ENCODE data around the gene SLC38A4. TPM values are rescaled to one million over a fixed set of nuclear protein-coding genes. Genes with fewer than 3 reads are reported as not detected.
"Not testable (repeated sequence)": the region's sequence is repeated elsewhere in the genome, so short reads cannot be mapped to it uniquely, and the experiment has no call there.

Gene SLC38A4
- polyA plus RNA-seq, 3 donors, result 18.2 to 29.6 (median 27.2) TPM

DNA sequence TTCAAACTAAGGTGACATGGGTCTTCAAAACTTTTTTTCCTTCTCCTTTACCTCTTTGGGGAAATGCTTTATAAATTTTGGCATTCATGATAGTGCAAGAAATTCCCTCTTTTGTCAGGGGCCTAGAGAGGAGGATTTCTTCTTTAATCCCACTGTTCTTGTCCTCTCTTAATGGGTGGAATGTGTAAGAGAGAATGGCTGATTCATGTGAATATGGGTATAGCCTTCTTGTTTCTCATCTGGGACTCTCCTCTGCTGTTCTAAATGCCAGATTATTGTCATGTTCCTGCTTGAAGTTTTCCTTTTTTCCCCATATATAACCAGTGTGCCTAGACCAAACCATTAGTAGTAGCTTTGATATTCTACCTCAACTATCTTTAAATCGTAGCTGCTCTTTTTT, 46.7 kb downstream of the SLC38A4 start:
- no peak for DNase-seq (ENCODE audit: low read depth in 3 of 3, low spot score in 2 of 3)

DNA sequence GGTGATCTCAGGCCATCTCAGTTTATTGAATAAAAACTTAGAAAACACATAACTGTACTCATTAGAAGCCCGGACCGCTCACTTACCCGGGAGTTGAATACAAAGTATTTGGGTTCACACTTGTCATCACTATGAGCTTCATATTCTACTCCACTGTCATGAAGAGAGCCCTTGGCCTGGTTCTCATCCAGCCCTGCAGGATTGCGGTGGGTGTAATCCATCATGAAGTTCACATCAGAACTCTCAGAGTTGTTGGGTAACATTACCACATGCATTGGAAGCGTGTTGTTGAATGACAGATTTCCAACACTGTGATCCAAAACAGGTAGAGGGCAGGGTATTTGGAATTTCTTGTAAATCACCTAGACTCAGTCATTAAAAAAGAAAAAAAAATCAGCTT, 47.4 kb downstream of the SLC38A4 start:
- no peak for DNase-seq (ENCODE audit: low read depth in 3 of 3, low spot score in 2 of 3)

DNA sequence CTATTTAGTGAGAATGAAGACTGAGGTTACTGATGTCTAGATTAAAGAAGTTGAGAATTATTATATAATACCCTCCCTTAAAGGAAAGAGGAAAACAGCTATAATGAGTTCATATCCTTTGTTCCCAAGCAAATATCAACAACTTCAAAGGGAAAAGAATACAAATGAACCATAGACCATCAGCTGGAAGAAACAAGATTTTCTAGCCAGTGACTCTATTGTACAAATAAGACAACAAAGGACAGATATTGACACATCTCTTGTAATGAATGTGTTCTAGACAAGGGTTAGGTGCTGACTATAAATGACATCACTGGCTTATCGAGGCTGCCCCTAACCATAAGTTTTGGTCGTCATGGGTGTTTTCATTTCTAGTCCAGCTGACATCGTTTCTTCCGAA, 48.2 kb downstream of the SLC38A4 start:
- DNase-seq (ENCODE audit: low read depth in 3 of 3, low spot score in 2 of 3), result no peak

DNA sequence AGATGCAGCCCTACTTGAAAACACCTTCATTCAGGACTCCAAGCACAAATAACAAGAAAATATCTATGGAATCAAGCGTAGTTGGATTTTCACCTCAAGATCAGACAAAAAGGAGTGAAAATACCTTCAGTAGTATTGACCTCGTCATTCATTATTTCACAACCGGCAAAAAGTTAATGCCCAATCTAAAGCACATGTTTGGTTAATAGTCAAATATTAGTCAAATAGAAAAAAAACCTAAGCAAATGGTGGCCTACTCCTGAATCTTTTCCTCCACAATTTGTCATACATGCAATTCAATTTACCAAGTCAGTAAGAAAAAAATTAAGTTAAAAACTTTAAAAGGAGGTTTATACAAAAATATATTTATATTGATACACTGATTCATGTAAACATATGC, 50.0 kb downstream of the SLC38A4 start:
- DNase-seq (ENCODE audit: low read depth in 3 of 3, low spot score in 2 of 3), result no peak

DNA sequence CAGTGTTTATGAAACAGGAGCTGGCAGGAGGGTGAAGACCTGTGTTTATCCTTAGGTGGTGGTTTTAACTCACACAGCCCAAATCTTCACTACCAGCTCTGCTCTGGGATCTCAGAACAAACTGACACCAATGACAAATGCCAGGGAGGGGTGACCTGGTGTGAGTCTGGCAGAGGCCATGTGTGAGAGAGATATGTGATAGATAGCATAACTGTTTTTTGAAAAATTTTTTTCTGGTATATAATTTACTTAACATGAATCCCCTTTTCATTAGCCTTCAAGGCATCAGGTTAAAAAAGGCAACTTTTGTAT, 51.5 kb downstream of the SLC38A4 start:
- no peak for DNase-seq (ENCODE audit: low read depth in 3 of 3, low spot score in 2 of 3)

- DNase-seq (ENCODE audit: low read depth in 3 of 3, low spot score in 2 of 3), result no peak
Observed at GRCh38 chr12:46773586-46774321, 52.0 kb downstream of the SLC38A4 start.

GRCh38 chr12:46771268-46771827, 54.4 kb downstream of the SLC38A4 start:
- no peak for DNase-seq (ENCODE audit: low read depth in 3 of 3, low spot score in 2 of 3)

- DNase-seq (ENCODE audit: low read depth in 3 of 3, low spot score in 2 of 3), result peak; percentile 8 to 30 (median 17)
Observed at GRCh38 chr12:46770501-46771183, 55.2 kb downstream of the SLC38A4 start.

DNA sequence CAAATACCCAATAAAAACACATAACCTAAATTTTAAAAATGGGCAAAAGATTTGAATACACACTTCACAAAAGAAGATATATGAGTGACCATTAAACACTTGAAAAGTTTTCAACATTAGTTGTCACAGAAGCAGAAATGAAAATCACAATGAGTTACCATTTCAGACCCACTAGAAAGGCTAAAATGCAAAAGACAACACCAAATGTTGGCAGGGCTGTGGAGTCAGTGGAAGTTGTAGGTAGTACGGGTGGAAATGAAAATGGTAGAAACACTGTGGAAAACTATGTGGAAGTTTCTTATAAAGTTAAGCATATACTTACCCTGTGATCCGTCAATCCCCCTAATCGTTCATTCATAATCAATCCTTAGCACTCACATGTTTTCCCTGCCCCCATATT, 61.8 kb downstream of the SLC38A4 start:
- DNase-seq (ENCODE audit: low read depth in 3 of 3, low spot score in 2 of 3), result no peak

DNA sequence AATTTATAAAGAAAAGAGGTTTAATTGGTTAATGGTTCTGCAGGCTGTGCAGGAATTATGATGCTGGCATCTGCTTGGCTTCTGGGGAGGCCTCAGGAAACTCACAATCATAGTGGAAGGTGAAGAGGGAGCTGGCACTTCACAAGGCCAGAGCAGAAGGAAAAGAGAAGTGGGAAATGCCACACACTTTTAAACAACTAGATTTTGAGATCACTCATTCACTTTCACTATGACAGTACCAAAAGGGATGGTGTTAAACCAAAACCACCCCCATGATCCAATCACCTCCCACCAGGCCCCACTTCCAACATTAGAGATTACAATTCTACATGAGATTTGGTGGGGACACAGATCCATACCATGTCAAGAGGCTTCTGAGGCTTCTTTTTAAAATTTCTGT, 62.6 kb downstream of the SLC38A4 start:
- no peak for DNase-seq (ENCODE audit: low read depth in 3 of 3, low spot score in 2 of 3)

GRCh38 chr12:46754550-46754949, 71.2 kb downstream of the SLC38A4 start:
- DNase-seq (ENCODE audit: low read depth in 3 of 3, low spot score in 2 of 3), result no peak

GRCh38 chr12:46752396-46752795, 73.4 kb downstream of the SLC38A4 start:
- no peak for DNase-seq (ENCODE audit: low read depth in 3 of 3, low spot score in 2 of 3)

- DNase-seq (ENCODE audit: low read depth in 3 of 3, low spot score in 2 of 3), result no peak
Observed at GRCh38 chr12:46751173-46751572, 74.6 kb downstream of the SLC38A4 start.

DNA sequence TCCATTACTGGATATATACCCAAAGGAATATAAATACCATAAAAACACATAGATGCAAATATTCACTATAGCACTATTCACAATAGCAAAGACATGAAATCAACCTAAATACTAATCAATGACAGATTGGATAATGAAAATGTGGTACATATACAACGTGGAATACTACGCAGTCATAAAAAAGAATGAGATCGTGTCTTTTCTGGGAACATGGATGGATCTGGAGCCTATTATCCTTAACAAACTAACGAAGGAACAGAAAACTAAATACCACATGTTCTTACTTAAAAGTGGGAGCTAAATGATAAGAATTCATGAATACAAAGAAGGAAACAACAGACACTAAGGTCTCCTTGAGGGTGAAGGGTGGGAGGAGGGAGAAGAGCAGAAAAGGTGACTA, 76.5 kb downstream of the SLC38A4 start:
- no peak for DNase-seq (ENCODE audit: low read depth in 3 of 3, low spot score in 2 of 3)

GRCh38 chr12:46744283-46744682, 81.5 kb downstream of the SLC38A4 start:
- DNase-seq (ENCODE audit: low read depth in 3 of 3, low spot score in 2 of 3), result no peak

GRCh38 chr12:46743456-46743855, 82.3 kb downstream of the SLC38A4 start:
- no peak for DNase-seq (ENCODE audit: low read depth in 3 of 3, low spot score in 2 of 3)

GRCh38 chr12:46742271-46742670, 83.5 kb downstream of the SLC38A4 start:
- not testable (repeated sequence) for DNase-seq (ENCODE audit: low read depth in 3 of 3, low spot score in 2 of 3)

DNA sequence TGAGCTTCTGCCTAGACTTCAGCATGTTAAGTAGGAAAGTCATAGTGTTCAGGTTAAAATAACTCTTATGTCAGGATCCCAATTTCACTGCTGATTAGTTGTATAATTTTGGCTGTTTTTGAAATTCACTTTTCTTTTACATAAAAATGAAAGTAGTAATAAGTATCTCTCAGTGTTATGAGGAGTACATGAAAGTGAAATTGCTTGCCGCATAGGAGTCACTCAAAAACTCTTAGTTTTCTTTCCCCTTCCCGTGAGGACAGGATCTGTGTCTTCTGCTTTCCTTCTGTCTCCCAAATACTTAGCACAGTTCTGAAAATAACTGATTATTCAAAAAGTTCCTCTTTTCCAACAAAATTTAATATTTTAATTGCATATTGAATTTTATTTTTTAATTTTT, 100.5 kb downstream of the SLC38A4 start:
- no peak for DNase-seq (ENCODE audit: low read depth in 3 of 3, low spot score in 2 of 3)

DNA sequence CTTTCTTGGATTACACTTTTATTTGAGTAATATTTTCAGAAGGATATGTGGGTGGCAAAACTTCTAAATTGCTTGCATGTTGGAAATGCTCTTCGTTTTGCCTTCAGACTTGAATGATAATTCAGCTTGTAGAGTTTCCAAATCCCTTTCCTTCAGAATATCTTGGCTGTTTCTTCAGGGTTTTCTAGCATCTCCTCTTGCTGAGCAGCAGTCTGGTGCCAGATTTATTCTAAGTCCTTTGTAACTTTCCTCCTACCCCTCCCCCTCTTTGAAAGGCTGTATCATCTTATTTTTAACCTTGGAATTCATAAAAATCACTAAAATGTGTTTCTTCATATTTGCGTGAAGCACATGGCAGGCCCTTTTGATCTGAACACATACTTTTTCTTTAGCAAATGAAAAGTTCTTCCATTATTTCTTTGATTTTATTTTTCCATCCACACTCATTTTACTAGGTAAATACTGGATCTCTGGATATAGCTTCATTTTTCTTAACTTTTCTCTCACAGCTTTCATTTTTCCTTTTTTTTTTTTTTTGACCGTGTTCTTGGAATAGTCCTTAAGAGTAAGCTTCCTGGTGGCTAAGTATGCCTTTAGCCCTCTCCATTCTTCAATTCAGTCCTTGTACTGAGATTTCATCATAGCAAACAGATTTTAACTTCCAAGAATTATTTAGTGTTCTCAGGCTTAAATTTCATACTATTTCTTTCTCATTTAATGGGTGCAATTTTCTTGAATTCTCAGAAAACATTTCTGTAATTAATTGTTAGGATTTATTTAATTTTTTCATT, 102.0 kb downstream of the SLC38A4 start:
- DNase-seq (ENCODE audit: low read depth in 3 of 3, low spot score in 2 of 3), result no peak

- DNase-seq (ENCODE audit: low read depth in 3 of 3, low spot score in 2 of 3), result peak in 1 of 3 donors; percentile 18
Observed at GRCh38 chr12:46722394-46723185, 103.2 kb downstream of the SLC38A4 start.

DNA sequence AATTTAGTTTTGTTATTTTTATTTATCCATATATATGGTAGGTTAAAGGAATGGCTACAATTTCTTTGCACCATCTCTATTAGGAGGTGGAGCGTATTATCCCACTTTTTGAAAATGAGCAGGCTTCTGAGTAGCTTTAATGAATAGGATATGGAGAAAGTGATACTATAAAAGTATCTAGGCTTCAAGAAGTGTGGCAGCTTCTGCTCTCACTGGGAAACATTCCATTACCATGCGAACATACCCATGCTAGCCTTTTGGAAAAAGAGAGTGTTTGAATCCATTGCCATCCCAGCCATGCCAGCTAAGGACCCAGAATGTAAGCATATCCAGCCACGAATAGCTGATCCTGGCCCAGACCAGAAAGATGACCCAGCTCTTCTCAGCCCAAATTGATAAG, 107.3 kb downstream of the SLC38A4 start:
- no peak for DNase-seq (ENCODE audit: low read depth in 3 of 3, low spot score in 2 of 3)
